Heart left ventricle (tissue), 13 donors: Measurements from ENCODE around the gene UNC13B.

Experiments
- POLR2A ChIP-seq, 2 donors: fragments of 450-650 bp; IDR thresholded peaks; one replicate each; pipeline ENCODE4 v1.6.1; 2017; ENCODE audit warnings: antibody characterized with exemption in 2 of 2, mild to moderate bottlenecking in 2 of 2, moderate library complexity in 2 of 2
- TF ChIP-seq, protein P1 (sequence below), 12 donors: fragments of 200-600 bp; sonication (generic) in 4 of 12; IDR thresholded peaks; one replicate each; pipeline versions ENCODE4 v1.5.0 to v1.8.0; 2018 to 2022; ENCODE audit warnings: antibody characterized with exemption in 12 of 12, mild to moderate bottlenecking in 5 of 12
- donor health status: ischemic (EF 13 %, LVEDD 7.1; RV severe dilation, severe dysfunction).
- donor health status: DM: no; HTN: yes; CAD: no.
- donor health status: DM: no; HTN: no; CAD: no.
- donor health status: ischemic (EF 25% LVEDD 6.9; RV normal size, moderate dysfunction).
- donor health status: ischemic (EF 25% LVEDD 5.7; RV mildly dilated, moderate dysfunction).
- donor health status: ischemic (EF 35%, LVEDD 5.7; RV mildly dilated, moderate dysfunction).
- donor health status: nonischemic (EF 11% LVEDD 7.7; RV severe dilation, severe dysfunction).
- donor health status: DM: yes; HTN: yes; CAD: no.
- donor health status: PGD.
- donor health status: ischemic (EF 29% LVEDD 5.4; RV normal size, mild dysfunction).
- donor health status: nonischemic (EF 23%, LVEDD 6.1; RV moderate dilation, normal function).

DNA sequence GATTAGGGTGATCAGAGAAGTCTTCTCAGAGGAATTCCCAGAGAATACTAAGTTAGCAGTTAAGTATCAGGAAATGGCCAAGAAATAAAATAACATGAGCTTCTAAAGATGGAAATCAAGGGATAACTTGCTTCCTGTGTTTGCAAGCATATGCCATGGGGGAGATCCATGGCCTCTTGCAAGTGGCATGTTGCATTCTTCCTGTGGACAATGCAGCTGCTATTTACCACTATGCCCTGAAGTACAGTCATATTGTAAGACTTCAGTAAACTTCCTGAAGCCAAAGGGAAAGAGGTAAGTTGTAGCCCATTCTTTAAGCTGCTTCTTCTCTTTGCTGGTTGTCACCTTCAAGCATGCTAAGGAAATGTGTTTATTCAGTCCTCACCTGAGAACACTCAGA is 173.4 kb downstream of the UNC13B start:
- TF ChIP-seq, protein P1, sequence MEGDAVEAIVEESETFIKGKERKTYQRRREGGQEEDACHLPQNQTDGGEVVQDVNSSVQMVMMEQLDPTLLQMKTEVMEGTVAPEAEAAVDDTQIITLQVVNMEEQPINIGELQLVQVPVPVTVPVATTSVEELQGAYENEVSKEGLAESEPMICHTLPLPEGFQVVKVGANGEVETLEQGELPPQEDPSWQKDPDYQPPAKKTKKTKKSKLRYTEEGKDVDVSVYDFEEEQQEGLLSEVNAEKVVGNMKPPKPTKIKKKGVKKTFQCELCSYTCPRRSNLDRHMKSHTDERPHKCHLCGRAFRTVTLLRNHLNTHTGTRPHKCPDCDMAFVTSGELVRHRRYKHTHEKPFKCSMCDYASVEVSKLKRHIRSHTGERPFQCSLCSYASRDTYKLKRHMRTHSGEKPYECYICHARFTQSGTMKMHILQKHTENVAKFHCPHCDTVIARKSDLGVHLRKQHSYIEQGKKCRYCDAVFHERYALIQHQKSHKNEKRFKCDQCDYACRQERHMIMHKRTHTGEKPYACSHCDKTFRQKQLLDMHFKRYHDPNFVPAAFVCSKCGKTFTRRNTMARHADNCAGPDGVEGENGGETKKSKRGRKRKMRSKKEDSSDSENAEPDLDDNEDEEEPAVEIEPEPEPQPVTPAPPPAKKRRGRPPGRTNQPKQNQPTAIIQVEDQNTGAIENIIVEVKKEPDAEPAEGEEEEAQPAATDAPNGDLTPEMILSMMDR (IDR thresholded peaks at IDR 0.05), result no peak
- TF ChIP-seq POLR2A (IDR thresholded peaks at IDR 0.05), result no peak
